K562 (cell line): Measurements from ENCODE around the gene CD46. TPM values are rescaled to one million over a fixed set of nuclear protein-coding genes. Genes with fewer than 3 reads are reported as not detected.

Experiments used
- ATAC-seq: fragments of 200-7000 bp; cut with Tn5 transposase; 3 replicates; pipeline ENCODE4 v1.9.1; 2020; ENCODE audit warnings: moderate library complexity
- BruUV-seq: library from RNA; stranded (reverse); fragments of 400-500 nt; replicated peaks from 2 replicates; lab custom pipeline; 2021; lab: Mats Ljungman, UMichigan
- CTCF ChIA-PET: fragments of 300-600 bp; formaldehyde crosslinking; extraction: SDS; loops from one replicate; lab custom pipeline; 2021; ENCODE audit warnings: low intra/inter-chr PET ratio; lab: Yijun Ruan, JAX
- POLR2A ChIA-PET: fragments of 300-600, 350-650 bp; sonication (Branson Sonifier 250); formaldehyde crosslinking; extraction: SDS; loops from one replicate; lab custom pipeline; 2021; ENCODE audit warnings: antibody characterized with exemption, inconsistent platforms; lab: Yijun Ruan, JAX
- DNase-seq, 4 experiments: peaks; one replicate each; pipeline versions ENCODE4 v3.0.0 to v3.0.0-alpha.2; 2011 to 2018; ENCODE audit warnings: low spot score in 3 of 4, mixed read lengths in 3 of 4; ENCODE audit errors: extremely low read depth in 1 of 4
- FAIRE-seq: peaks from 2 replicates; lab custom pipeline; 2011; peaks lifted over from hg19 to GRCh38; lab: Jason Lieb, UNC
- H2AFZ ChIP-seq: 2 replicates; pipeline ENCODE4 v1.6.0; 2011; ENCODE audit warnings: low read depth, low read length, control low read depth, inconsistent platforms
- H3K27ac ChIP-seq: fragments of 200-600 bp; 3 replicates; pipeline ENCODE4 v1.8.0; 2011; ENCODE audit warnings: low read depth, mild to moderate bottlenecking, control low read depth, inconsistent platforms, low read length, moderate library complexity, mixed read lengths; ENCODE audit errors: extremely low read depth
- H3K27me3 ChIP-seq, 2 experiments: fragments of 300-600 bp in 1 of 2; 2 replicates in 1 of 2; 3 replicates in 1 of 2; pipeline versions ENCODE4 v1.6.0 to v1.8.0; 2011; ENCODE audit warnings: inconsistent platforms in 2 of 2, low read length in 2 of 2, mild to moderate bottlenecking in 1 of 2, mixed read lengths in 1 of 2, moderate library complexity in 1 of 2; ENCODE audit not compliant: control insufficient read depth in 2 of 2, insufficient read depth in 2 of 2
- H3K36me3 ChIP-seq: fragments of 300-600 bp; 3 replicates; pipeline ENCODE4 v1.8.0; 2011; ENCODE audit warnings: mild to moderate bottlenecking, low read length, inconsistent platforms; ENCODE audit not compliant: control insufficient read depth, insufficient read depth
- H3K4me1 ChIP-seq, 2 experiments: fragments of 200-600 bp in 1 of 2; replicated peaks in 1 of 2; 2 replicates in 1 of 2; 3 replicates in 1 of 2; pipeline versions ENCODE4 v1.5.1 to v1.8.0; 2011; ENCODE audit warnings: inconsistent platforms in 2 of 2, low read length in 2 of 2, mild to moderate bottlenecking in 1 of 2, mixed read lengths in 1 of 2, moderate library complexity in 1 of 2; ENCODE audit not compliant: control insufficient read depth in 2 of 2, insufficient read depth in 2 of 2
- H3K4me2 ChIP-seq: 2 replicates; pipeline ENCODE4 v1.6.1; 2011; ENCODE audit warnings: low read length, control low read depth, inconsistent platforms, mixed read lengths; ENCODE audit not compliant: insufficient read depth
- H3K4me3 ChIP-seq: fragments of 200-600 bp; sonication (generic), shearing (Covaris generic); 2 replicates; pipeline ENCODE4 v1.5.1; 2016; ENCODE audit warnings: control low read depth, inconsistent platforms
- H3K79me2 ChIP-seq: fragments of 200-600 bp; 3 replicates; pipeline ENCODE4 v1.8.0; 2011; ENCODE audit warnings: low read length, inconsistent platforms; ENCODE audit not compliant: control insufficient read depth, insufficient read depth
- H3K9ac ChIP-seq, 2 experiments: 2 replicates each; pipeline versions ENCODE4 v1.6.0 to v1.6.1; 2011; ENCODE audit warnings: low read depth in 2 of 2, low read length in 2 of 2, control low read depth in 1 of 2, inconsistent platforms in 1 of 2, mild to moderate bottlenecking in 1 of 2, mixed read lengths in 1 of 2; ENCODE audit not compliant: insufficient read depth in 1 of 2
- H3K9me1 ChIP-seq: one replicate; pipeline ENCODE4 v1.6.0; 2011; ENCODE audit warnings: inconsistent platforms, mild to moderate bottlenecking, low read length, moderate library complexity; ENCODE audit not compliant: control insufficient read depth, insufficient read depth
- H3K9me3 ChIP-seq: replicated peaks from 2 replicates; pipeline ENCODE4 v1.5.1; 2011; ENCODE audit warnings: low read depth, low read length, inconsistent platforms; ENCODE audit not compliant: control insufficient read depth, insufficient read depth
- H4K20me1 ChIP-seq: replicated peaks from 2 replicates; pipeline ENCODE4 v1.6.1; 2011; ENCODE audit warnings: low read length, inconsistent platforms, mixed read lengths; ENCODE audit not compliant: control insufficient read depth, insufficient read depth
- CHD1 ChIP-seq: fragments of 200-600 bp; sonication (generic); IDR thresholded peaks from one replicate; pipeline ENCODE4 v1.6.1; 2012; ENCODE audit warnings: mild to moderate bottlenecking, moderate library complexity, low read length, inconsistent platforms
- HDAC1 ChIP-seq, 2 experiments: fragments of 450-650 bp; IDR thresholded peaks; 2 replicates each; pipeline ENCODE4 v1.6.1; 2016 to 2017; ENCODE audit warnings: inconsistent platforms in 1 of 2, mild to moderate bottlenecking in 1 of 2, moderate library complexity in 1 of 2
- MAZ ChIP-seq, 2 experiments: fragments of 450-650 bp in 1 of 2; sonication (generic) in 1 of 2; formaldehyde crosslinking; IDR thresholded peaks in 1 of 2; conservative IDR thresholded peaks in 1 of 2; 2 replicates each; pipeline versions ENCODE4 v1.4.0 to v1.5.0; 2020; ENCODE audit warnings: mild to moderate bottlenecking in 1 of 2, missing genetic modification reagents in 1 of 2
- NONO ChIP-seq, 2 experiments: fragments of 200-400 bp in 1 of 2; fragments of 450-650 bp in 1 of 2; formaldehyde crosslinking in 1 of 2; IDR thresholded peaks; 2 replicates each; pipeline ENCODE4 v1.6.1; 2017; ENCODE audit warnings: low read depth in 2 of 2, mild to moderate bottlenecking in 2 of 2, moderate library complexity in 2 of 2, low read length in 1 of 2
- PURB ChIP-seq: sonication (generic); formaldehyde crosslinking; IDR thresholded peaks from 2 replicates; pipeline ENCODE4 v1.9.0; 2021; ENCODE audit warnings: low read depth, mild to moderate bottlenecking, missing genetic modification reagents
- SRF ChIP-seq, 2 experiments: fragments of 250-450, 450-650 bp in 1 of 2; sonication (Bioruptor Pico) in 1 of 2; sonication (generic) in 1 of 2; formaldehyde crosslinking; IDR thresholded peaks; 2 replicates each; pipeline versions ENCODE4 v1.5.0 to v1.5.1; 2020 to 2022; ENCODE audit warnings: mild to moderate bottlenecking in 1 of 2, missing genetic modification reagents in 1 of 2
- STAT6 ChIP-seq: sonication (generic); formaldehyde crosslinking; IDR thresholded peaks from 2 replicates; pipeline ENCODE4 v1.8.1; 2023; ENCODE audit warnings: mild to moderate bottlenecking, missing genetic modification reagents
- ZBTB34 ChIP-seq: fragments of 250-450 bp; sonication (Bioruptor Pico); IDR thresholded peaks from 2 replicates; pipeline ENCODE4 v1.8.0; 2021; ENCODE audit warnings: mild to moderate bottlenecking, moderate library complexity
- ZBTB9 ChIP-seq: fragments of 450-650 bp; formaldehyde crosslinking; IDR thresholded peaks from 2 replicates; pipeline ENCODE4 v1.4.0; 2020; ENCODE audit warnings: mild to moderate bottlenecking, moderate library complexity
- ZKSCAN3 ChIP-seq: fragments of 250-450 bp; sonication (Bioruptor Pico); IDR thresholded peaks from 2 replicates; pipeline ENCODE4 v1.4.0; 2020
- ZNF41 ChIP-seq: fragments of 250-450 bp; sonication (Bioruptor Pico); conservative IDR thresholded peaks from 2 replicates; pipeline ENCODE4 v1.4.0; 2020; ENCODE audit warnings: mild to moderate bottlenecking
- ZNF583 ChIP-seq: fragments of 250-450 bp; sonication (Bioruptor Pico); IDR thresholded peaks from 2 replicates; pipeline ENCODE4 v1.4.0; 2020
- ZNF584 ChIP-seq: fragments of 200-800 bp; sonication (Bioruptor generic); IDR thresholded peaks from 2 replicates; pipeline ENCODE4 v1.6.1; 2016; ENCODE audit warnings: low read depth, mild to moderate bottlenecking, missing genetic modification characterization, missing compliant biosample characterization
- ZNF764 ChIP-seq: fragments of 250-450 bp; sonication (Bioruptor Pico); IDR thresholded peaks from 2 replicates; pipeline ENCODE4 v1.4.0; 2020; ENCODE audit warnings: low read depth, mild to moderate bottlenecking, moderate library complexity
- whole genome bisulfite sequencing: fragments of 100-300 bp; shearing (Covaris generic); methylation state at CpG from one replicate; pipeline ENCODE4 v1.1.6; 2016; ENCODE audit warnings: low coverage, mixed read lengths; ENCODE audit not compliant: insufficient coverage; ENCODE audit errors: missing lambda C conversion rate; 5-methylcytosine and 5-hydroxymethylcytosine counted together
- in situ Hi-C: fragments of 300-500 bp; cut with MboI; formaldehyde crosslinking; loops from 4 replicates; pipeline ENCODE4 v1.15.0; 2018; ENCODE audit warnings: inconsistent platforms, mixed read lengths
- intact Hi-C: fragments of 100-400 bp; cut with micrococcal nuclease; formaldehyde crosslinking; loops from 2 replicates; pipeline ENCODE4 v1.14.2; 2022
- polyA plus RNA-seq, 8 experiments: library from polyadenylated mRNA; depleted of rRNA in 4 of 8; stranded (reverse) in 5 of 8; unstranded in 3 of 8; fragments of >200 nt; fragmentation: Nextera tagmentation in 2 of 8; fragmentation: Illumina TruSeq in 1 of 8; extraction: Ambion mirVana in 2 of 8; extraction: Trizol in 1 of 8; gene quantifications; 2 replicates each; pipeline versions ENCODE4 v1.2.1 to v1.2.3, GENCODE V29; 2011 to 2014; ENCODE audit warnings: inconsistent platforms in 1 of 8, missing spikeins in 1 of 8
- total RNA-seq, 7 experiments: library from RNA; depleted of rRNA in 6 of 7; stranded (reverse); fragments of >200 nt in 6 of 7; fragmentation: Illumina TruSeq in 2 of 7; extraction: Trizol in 2 of 7; gene quantifications; 2 replicates each; pipeline versions ENCODE4 v1.2.1 to v1.2.3, GENCODE V29; 2011 to 2021; ENCODE audit warnings: low replicate concordance in 1 of 7

The CD46 gene
- total and polyA plus RNA-seq, 9 of the 15 experiments (the other 6 are each of a cell fraction or from before 2014, with no cell fraction given), result 87.9 to 374 (median 156) TPM

GRCh38 chr1:207807326-207807689, 55.5 kb downstream of the CD46 start (continued):
- TF ChIP-seq ZKSCAN3 (CRISPR knock-in tag), result no peak
- TF ChIP-seq SRF (CRISPR knock-in tag; IDR thresholded peaks at IDR 0.05), result no peak
- no peak for TF ChIP-seq ZBTB34 (CRISPR knock-in tag)
- TF ChIP-seq NONO (IDR thresholded peaks at IDR 0.05; ENCODE audit: low read depth in 2 of 2, low read length in 1 of 2), result no peak
- TF ChIP-seq CHD1, result no peak
- TF ChIP-seq ZNF764 (CRISPR knock-in tag), result no peak
- TF ChIP-seq, all 486 proteins: peak for 0

GRCh38 chr1:207807690-207808321, 56.0 kb downstream of the CD46 start:
- Histone ChIP-seq H3K4me1 (peaks cover 28 to 51% of the 10 kb centered on the region in 2 experiments), H3K9ac (peak overlapping the region in 1 of 2 experiments; percentile 28; a peak in 1 of 4 replicates), H3K4me2 (peak overlapping the region; percentile 37), H3K9me3 (no peaks in the 10 kb centered on the region), H3K27me3 (no peaks in the 10 kb centered on the region), H3K9me1 (peaks cover 4% of the 10 kb centered on the region), H3K36me3 (peaks cover 23% of the 10 kb centered on the region; the same call in 2 of the 3 replicates), H3K27ac (peak overlapping the region; percentile 27; the same call in 2 of the 3 replicates), H4K20me1 (0 out of 2 replicates have a peak, but pooled peaks cover 5% of the 10 kb centered on the region), H3K79me2 (no peaks in the 10 kb centered on the region), H2AFZ (peak overlapping the region; percentile 52), H3K4me3 (no peak overlapping the region)
- DNase-seq (peak in 3 of 4 experiments; percentile 33 to 53 (median 41)), ATAC-seq (peak; percentile 34), FAIRE-seq (peak; percentile 26)
- no TSS peak for BruUV-seq
- intact Hi-C loops (no loop called here), in situ Hi-C loops (no loop called here)
- POLR2A ChIA-PET, result interaction anchor here (1.2 to 2.7 kb wide), 4 partner anchors 8 to 45 kb away, joined by 3 to 12 read pairs (median 6); no protein-coding TSS in a partner anchor
- 69% methylated on average over 13 of the region's 13 CpGs for WGBS
- CTCF ChIA-PET, result no interaction called here
- TF ChIP-seq ZNF584 (CRISPR knock-in tag) (0 out of 2 replicates have a peak, but pooled peaks have one; percentile 54), HDAC1 (IDR thresholded peaks at IDR 0.05) (peak in 1 of 2 experiments; percentile 61; a peak in 1 of 4 replicates), PURB (0 out of 2 replicates have a peak, but pooled peaks have one; percentile 60), MAZ (CRISPR knock-in tag; conservative IDR thresholded peaks at IDR 0.05 in 1 of 2, IDR thresholded peaks at IDR 0.05 in 1 of 2) (peak; percentile 33 to 58; a peak in 1 of 4 replicates), ZBTB9 (CRISPR knock-in tag) (0 out of 2 replicates have a peak, but pooled peaks have one; percentile 43), ZNF41 (CRISPR knock-in tag) (0 out of 2 replicates have a peak, but pooled peaks have one; percentile 52), STAT6 (CRISPR knock-in tag) (no peak), ZNF583 (peak; percentile 85; the same call in 1 of the 2 replicates)
